GM18870 (cell line): ENCODE results near the gene RALY.
"Not testable (repeated sequence)": the region's sequence is repeated elsewhere in the genome, so short reads cannot be mapped to it uniquely, and the experiment has no call there.

Experiments
- ATAC-seq: cut with Tn5 transposase; IDR thresholded peaks from one replicate; pipeline ENCODE4 v1.9.1; 2021; ENCODE audit warnings: moderate library complexity; ENCODE audit not compliant: unreplicated experiment

The RALY gene

GRCh38 chr20:34015401-34016335 lies 22.0 kb downstream of the RALY start:
- no peak for ATAC-seq

GRCh38 chr20:34016736-34017135 lies 23.0 kb downstream of the RALY start:
- no peak for ATAC-seq

DNA sequence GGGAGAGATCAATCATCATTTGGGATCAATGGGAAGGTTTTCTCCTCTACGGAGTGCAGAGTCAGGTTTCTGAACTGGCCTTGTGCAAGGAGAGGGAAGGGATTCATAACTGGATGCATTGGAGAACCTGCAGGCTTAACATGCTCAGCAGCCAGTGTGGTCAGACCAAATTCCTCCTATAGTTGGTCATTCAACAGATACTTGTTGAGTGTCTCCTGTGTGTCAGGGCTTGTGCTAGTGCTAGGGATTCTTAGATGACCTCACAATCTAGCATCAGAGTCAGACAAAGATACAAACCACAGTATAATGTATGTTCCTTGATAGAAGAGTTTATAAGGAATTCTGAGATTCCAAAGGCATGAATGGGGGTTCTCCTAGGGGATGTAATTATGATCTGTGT lies 23.9 kb downstream of the RALY start:
- no peak for ATAC-seq

DNA sequence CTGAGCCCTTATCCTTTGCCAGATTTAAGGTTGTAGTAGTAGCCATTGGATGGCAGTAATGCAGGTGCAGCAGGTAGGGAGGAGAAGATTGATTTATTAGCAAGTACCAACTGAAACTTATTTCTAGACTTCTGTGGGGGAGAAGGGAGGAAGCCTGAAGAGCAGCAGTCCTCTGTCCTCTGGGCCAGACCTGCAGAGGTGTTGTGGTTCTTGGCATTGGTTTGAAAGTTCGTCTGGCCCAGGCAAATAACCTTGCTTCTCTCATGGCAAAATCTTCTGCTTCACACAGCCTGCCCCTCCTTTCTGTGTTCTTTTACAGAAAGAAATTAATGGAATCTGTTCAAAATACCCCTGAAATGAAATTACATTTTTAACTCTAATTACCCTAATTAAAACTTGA lies 24.5 kb downstream of the RALY start:
- no peak for ATAC-seq

DNA sequence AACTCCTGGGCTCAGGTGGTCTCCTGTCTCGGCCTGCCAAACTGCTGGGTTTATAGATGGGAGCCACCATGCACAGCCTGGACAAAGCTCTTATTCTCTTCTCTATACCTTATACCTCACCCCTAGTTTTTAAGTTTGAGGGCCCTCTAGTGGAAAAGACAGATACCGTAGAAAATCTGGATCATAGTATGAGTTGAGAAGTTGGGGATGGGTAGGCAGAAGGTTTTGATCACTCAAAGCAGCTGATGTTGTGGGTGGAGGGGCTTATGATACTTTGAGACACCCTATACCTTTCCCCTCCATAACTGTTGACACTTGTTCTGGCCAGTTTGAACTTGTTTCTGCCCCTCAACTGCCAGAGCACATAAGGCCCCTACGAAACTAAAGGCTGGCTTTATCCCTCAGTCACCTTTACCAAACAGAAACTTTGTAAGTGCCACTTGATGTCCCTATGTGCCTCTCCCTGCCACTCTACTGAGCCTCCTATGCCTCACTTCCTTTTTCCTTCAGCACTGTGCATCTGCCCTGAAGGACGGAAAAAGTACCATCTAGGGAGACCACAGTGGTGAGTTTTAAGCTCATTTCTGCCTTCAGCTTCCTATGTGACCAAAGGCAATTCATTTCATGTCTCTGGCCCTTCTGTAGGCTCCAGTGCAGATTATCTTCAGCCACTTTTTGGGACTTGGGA lies 28.6 kb downstream of the RALY start:
- no peak for ATAC-seq

- ATAC-seq, result no peak
Measured at GRCh38 chr20:34022839-34023234, 29.1 kb downstream of the RALY start.

- no peak for ATAC-seq
Measured at GRCh38 chr20:34023937-34024722, 30.4 kb downstream of the RALY start.

DNA sequence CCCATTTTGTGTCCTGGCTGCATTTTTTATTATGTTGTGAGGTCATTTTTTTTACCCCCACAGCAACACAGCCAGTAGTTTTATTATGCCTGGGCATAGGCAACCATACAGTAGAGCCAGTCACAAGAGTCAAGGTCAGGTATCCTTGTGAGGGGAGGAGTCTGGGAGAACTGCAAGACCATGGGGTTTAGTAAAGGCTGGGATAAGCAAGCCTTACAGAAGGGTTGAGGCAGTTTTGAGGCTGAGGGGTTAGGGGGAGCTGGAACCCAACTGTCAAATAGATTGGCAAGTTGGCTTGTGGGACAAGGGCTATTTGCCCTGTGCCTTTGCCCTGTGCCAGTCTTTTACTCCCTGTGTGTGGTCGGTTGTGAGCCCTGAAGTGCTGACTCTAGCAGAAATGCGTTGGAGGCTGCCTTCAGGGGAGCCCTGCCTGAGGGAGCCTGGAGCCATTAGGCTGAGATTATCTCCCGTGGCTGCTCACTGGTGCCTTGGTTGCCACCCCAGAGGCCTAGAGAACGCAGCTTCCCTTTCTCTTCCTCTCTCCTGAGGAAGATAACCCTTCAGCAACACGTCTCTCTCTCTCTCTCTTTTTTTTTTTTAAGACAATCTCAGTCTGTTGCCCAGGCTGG lies 31.1 kb downstream of the RALY start:
- no peak for ATAC-seq

- not testable (repeated sequence) for ATAC-seq
Measured at GRCh38 chr20:34028013-34028412, 34.3 kb downstream of the RALY start.

DNA sequence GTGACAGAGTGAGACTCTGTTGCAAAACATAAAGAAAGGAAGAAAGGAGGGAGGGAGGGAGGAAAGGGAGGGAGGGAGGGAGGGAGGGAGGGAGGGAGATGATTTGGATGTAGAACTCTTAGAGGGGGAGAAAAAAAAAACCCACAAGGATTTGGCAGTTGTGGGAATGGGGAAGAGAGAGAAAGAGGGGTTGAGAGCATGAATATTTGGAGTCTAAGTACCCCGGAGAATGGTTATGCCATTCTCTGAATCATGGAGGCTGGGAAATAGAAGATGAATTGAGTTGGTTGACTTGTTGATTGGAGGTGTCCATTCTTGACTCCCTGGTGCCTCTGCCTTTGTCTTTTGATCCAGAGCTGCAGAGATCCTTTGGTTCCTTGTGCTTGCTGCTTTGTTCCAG lies 35.7 kb downstream of the RALY start:
- ATAC-seq, result no peak

GRCh38 chr20:34030456-34030855 lies 36.7 kb downstream of the RALY start:
- ATAC-seq, result no peak

DNA sequence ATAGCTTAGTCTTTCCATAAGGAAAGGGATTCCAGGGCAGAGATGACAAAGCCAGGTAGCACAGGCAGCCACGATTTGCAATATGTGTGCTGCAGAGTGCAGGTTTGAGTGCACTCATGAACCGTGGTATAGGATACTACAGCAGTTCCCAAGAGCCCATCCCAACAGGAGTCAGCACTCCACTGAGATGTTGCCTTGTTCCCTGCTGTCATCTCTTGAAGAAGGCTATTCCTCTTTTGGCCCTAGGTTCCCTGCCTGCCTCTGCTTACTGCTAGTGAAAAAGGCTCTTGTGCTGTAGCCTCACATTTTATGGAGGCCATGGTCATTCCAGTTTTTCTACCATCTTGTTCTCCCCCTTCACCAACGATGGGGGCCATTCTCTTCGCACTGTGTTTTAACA lies 40.2 kb downstream of the RALY start:
- ATAC-seq, result no peak

DNA sequence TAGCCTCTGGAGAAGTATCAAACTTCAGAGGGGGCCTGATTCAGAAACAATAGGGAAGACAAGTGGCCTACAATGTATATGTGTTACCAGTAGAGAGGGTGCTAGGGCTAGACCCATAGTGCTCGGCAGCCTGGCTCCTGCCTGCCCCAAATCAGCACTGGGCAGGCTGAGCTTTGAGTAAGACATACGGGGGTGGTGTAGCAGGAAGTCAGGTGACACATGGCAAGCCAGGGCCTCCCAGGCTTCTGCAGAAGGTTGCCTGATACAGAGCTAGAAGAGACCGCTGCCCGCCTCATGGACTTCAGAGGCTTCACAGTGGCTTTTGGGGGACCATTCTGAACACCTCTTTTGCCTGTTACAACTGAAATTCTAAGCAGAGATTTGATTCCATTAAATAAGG lies 43.4 kb downstream of the RALY start:
- no peak for ATAC-seq

GRCh38 chr20:34037767-34038166 lies 44.1 kb downstream of the RALY start:
- ATAC-seq, result no peak

- ATAC-seq, result no peak
Measured at GRCh38 chr20:34040300-34040995, 46.7 kb downstream of the RALY start.

GRCh38 chr20:34041226-34041625 lies 47.5 kb downstream of the RALY start:
- ATAC-seq, result no peak

DNA sequence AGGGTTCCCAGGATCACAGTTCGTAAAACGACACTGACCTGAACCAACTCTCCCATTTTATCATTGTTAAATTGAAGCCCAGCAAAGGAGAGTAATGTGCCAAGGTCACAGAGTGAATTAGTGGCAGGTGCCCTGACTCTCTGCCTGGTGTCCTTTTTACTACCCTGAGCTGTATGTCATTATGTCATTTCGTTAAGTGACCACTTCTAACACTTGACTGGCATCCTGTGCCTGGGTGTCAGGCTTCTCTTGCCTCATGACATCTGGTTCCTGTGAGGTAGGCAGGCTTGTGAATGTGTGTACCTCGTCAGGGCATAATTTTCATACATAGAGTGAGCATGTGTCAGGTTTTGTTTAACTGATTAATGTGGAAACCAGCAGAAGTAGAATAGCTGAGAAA lies 48.6 kb downstream of the RALY start:
- no peak for ATAC-seq

DNA sequence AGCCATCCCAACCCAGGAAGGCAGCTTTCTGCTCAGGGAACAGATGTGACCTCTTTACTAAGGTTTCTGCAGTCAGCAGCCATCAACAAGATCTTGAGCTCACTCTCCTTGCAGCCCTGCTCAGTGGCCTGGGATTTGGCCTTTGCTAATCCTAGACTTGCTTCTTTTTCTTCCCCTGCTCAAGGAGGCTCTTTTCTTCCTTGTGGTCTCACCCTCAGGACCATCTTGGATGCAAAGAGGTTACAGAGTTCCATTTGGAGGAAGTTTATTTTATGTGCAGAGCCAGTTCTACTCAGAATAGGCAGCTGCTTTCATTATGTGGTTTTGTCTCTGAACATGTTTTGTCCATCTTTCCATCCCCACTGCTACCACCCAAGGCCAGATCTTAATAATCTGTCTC lies 49.3 kb downstream of the RALY start:
- ATAC-seq, result no peak

DNA sequence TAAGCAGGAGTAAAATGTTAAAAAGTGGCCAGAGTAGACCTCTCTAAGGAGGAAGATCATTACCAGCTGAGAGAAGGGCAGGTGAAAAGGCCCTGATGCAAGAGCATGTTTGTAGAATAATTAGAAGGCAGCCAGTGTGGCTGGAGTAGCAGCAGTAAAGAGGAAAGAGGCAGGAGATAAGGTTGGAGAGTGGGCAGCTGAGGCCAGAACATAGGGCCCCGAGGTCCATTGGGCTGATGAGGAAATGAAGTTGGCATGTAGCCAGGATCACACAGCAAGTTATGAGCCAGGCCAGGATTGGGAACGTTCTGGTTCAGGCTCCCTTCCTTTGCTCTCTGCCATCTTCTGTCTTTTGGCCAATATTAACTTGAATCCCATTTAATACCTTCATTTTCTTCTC lies 51.6 kb downstream of the RALY start:
- no peak for ATAC-seq

DNA sequence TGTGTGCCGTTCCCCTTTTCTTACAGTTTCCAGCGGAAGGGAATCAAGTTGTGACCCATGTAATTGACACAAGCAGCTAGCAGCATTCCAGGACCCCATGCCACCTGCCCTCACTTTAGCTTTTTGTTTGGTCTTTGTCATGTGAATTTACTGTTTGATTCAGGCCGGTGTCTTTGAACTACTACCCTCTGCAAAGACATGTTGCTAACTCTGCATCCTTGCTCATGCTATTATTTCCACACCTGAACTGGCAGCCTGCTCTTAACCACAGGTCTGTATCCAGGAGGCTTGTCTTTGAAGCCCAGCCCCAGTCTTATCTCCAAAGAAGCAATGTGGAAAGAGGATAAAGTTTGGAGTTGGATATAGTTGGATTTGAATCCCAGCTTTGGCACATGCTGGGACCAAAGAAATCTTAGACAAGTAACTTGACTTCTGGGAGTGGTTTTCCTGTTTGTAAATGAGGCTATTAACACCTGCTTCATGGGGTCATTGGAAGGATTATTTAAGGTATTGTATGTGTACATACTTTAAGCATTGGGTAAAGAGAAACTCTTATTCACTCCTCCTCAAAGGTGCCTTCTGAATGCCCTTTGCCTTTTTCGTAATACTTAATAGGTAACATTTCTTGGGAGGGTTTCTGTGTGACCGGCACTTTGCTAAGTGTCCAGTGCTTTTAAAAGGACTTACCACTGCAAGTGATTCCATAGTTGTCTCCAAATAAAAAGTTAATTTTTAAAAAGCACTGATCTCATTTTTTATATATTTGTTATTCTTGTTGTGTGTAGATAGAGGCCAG lies 52.4 kb downstream of the RALY start:
- ATAC-seq, result no peak
